ENCODE data around the gene RYR2.

The RYR2 gene

DNA sequence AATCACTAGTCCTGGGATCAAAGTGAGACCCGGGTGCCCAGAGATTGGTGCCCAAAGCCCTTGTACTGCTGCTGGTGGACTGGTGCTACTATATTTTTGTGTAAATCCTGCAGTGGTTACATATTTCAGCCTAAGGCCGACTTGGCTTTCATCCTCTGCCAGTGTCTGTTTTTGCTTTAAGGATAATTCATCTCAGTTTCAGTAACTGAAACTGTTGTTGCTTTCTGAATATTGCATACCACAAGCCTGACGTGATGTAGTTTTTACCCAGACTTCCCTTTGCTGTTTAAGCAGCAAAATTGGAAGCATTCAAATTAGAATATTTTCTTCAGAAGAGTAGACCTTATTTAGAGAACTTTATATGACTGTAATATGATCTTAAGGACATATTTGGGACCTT lies 341.8 kb downstream of the RYR2 start:
- DNase-seq, result no peak

DNA sequence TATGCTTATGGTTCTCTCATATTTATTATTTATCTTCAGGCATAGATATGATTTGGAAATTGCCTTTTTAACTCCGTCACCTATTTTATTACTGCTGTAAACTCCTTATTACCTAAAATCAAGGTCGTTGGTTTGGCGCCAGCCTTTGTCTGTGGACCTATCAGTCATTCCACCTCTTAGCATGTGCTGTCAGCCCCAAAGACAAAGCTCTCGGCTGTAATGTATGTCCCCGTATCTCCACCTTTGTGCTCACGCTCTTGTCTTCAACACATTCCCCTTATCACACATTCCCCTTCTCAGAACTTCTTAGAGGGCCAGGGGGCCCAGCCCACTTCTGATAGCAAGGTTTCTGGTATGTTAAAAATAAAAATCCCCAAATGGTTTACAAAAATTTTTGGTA lies 342.2 kb downstream of the RYR2 start:
- no peak for DNase-seq

DNA sequence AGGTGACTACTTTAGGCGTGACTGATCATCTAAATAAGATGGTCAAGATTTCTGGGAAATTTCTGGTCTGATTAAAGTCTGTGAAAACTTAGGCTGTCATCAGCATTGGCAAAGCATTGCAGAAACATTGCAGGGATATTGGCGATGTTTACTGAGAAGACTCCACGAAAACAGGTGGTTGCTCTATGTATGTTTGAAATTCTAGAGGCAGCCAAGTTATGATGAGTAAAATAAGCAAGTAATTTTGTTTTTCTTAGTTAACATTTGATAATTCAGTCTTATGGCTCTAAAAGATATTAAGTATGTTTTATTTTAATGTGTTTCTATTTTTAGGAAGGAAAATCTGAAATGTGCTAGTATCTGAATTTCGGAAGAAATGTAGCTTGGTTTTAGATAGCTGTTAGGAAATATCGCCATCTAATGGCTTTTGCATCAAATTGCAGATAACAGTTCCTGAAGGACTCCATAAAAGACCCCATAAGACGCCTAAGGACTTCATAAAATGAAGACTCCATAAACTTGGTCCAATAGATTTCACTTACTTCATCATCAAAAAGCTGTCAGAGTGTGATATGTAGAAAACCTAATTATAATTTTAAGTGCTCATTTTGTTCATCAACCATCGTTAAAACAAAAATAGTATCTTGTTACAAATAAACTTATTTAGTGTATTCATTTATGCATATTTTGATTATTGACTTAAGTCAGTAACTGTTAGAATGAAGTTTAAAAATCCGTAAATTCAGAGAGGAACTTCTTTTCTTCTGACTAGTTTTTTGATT lies 344.6 kb downstream of the RYR2 start:
- no peak for DNase-seq

DNA sequence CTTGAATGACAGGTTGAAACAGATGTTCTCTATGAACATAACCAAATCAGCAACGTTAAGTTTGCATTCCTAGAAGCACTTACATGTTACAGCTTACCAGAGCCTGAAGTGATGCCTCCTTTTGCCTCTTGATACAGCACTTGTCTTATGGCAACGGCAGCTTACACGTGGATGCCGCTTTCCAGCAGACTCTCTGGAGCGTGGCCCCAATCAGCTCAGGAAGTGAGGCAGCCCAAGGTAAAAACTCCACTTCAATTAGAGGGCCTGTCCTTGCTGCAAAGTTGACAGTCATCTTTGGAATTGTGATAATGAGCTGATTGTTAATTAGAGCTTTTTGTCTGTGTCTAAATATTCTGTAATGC lies 345.1 kb downstream of the RYR2 start:
- DNase-seq, result no peak

- no peak for DNase-seq
Observed at GRCh38 chr1:237390823-237391222, 348.8 kb downstream of the RYR2 start.

DNA sequence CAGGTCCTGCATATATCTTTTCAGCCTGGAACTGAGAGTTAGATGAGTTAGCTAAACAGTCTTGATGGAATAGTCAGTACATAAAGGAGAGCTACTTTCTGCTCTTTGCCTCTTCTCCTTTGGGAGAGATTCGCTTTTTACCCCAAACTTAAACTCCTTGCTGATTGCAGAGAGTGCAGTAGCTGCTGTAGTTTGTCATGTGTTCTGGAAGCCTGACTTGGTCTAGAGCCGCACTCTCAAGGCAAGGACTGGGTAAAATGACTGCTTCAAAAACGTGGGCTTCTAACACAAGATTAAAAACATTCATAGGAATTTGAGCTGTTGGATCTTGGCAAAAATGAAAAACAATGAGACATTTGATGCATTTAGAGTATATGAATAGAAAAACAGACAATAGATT lies 351.6 kb downstream of the RYR2 start:
- DNase-seq, result no peak

GRCh38 chr1:237394281-237394680 lies 352.3 kb downstream of the RYR2 start:
- DNase-seq, result no peak

GRCh38 chr1:237396426-237396825 lies 354.4 kb downstream of the RYR2 start:
- DNase-seq, result no peak

- DNase-seq, result no peak
Observed at GRCh38 chr1:237398751-237399150, 356.8 kb downstream of the RYR2 start.

DNA sequence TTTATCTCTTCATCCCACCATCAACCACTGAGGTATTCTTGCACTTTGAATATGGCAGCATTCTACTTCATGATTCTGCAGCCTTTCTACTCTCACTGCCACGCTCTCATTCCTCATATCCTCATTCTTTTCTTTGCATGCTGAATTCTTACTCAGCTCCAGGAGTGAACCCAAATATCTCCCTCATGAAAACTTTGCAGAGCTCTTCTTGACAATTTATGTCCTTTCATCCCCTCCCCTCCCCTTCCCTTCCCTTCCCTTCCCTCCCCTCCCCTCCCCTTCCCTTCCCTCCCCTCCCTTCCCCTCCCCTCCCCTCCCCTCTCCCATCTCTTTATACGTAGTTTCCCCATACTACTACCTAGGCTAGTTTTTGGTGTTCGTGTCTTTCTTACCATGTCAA lies 363.9 kb downstream of the RYR2 start:
- no peak for DNase-seq

DNA sequence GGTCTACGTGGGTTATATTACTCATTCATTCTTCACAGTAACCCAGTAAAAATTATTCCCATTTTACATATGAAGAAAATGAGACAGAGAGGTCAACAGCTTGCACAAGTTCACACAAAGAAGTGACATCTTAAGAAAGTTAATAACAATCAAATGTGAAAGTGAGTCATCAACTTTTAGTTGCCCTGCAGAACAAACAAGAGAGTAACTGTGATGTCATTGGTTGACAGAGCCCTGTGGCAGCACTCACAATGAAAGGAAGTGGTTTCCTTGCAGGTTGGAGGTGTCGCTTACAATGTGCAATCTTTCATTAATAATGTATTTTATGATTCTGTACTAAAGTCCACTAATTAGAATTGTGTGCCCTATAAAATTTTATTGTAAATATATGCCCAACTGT lies 369.6 kb downstream of the RYR2 start:
- no peak for DNase-seq

DNA sequence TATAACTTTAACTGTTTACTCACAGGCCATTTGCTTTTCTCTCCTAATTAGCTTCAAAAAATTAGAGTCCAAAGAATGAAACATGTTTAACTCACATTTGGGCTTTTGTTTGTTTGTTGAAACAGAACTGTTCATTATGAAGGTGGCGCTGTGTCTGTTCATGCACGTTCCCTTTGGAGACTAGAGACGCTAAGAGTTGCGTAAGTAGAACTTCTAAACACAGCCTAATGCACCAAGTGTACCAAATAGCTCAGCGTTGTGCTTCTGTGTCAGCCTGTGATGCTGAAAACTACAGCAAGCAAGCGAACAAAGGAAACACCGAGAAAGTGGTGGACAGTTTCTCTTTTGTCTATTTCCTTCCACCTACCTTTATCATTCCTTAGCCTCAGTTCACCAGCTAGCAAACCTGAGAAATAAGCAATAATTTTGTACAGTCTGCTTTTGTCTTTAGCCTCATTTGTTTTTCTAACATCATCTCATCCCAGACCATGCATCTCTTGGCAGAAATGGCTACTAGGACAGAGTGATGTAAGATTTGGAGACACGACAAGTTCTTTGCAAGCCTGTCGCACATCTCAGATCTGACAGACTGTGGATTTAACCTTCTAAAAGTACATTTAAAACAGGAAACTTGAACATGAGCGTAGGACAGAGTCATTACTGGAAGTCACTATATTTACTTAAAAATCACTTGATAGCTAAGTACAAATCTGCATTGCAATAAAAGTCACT lies 375.1 kb downstream of the RYR2 start:
- no peak for DNase-seq

DNA sequence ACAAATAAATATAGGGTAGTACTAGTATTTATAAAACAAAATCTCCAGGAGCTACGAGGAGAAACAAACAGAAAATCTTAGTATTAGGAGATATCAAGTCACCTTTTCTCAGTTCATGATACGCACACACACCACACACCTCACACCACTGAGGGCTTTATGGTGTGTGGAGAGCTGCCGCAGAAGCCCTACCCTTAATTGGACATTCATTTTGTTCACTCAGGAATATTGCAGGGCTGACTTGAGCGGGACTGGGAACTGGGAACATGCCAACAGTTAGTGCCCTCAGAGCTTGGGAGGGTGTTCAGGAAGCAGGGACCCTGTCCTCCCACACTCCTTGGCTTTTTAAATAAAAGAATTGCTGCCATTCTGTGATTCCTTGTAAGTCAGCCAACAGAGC lies 386.8 kb downstream of the RYR2 start:
- no peak for DNase-seq

GRCh38 chr1:237429252-237429651 lies 387.3 kb downstream of the RYR2 start:
- no peak for DNase-seq

- no peak for DNase-seq
Observed at GRCh38 chr1:237431448-237431847, 389.5 kb downstream of the RYR2 start.

DNA sequence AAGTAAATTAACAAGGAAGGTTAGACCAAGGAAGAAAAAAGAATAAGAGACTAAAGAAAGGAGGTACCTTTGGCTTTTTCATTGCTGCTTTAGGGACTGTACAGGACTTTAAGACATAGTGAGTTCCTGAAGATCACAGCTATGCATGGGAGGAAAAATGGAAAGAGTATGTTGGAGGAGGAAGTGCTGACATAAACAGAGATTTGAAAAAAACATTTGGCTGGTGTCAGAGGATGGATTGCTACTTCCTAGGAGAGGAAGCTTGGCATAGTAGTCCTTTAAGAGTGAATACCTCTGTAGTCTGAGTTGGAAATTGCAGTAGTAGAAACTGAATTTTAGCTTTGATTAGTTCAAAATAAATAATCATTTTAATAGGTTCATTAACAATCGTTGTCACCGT lies 398.4 kb downstream of the RYR2 start:
- no peak for DNase-seq

DNA sequence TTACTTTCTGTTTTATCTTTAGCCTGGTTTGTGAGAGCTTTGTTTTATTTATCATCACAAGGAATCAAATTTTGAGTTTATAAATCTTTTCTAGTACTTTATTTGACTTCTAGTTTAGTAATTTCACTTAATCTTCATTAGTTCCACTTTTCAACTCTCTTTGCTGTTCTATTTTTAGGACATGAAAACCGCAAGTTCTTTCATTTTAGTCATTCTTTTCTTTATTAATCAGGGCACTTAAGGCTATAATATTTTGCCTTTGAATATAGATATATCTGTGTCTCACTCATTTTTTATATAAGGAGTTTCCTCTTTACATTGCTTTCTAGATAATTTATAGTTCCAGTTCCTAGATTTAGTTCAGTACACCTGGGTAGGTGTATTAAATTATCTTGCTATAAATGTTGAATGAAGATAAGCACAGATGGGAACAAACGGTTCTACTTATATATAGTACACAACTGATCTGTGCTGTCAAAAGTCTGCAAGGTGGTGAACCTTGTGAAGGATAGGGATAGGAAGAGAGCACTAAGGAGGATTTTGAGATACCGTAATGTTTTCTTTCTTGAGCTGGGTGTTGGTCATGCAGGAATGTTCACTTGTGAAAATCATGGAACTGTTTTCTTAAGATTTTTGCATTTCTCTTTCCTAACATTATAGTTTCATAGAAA lies 402.3 kb downstream of the RYR2 start:
- no peak for DNase-seq

GRCh38 chr1:237448042-237448441 lies 406.1 kb downstream of the RYR2 start:
- DNase-seq, result no peak

DNA sequence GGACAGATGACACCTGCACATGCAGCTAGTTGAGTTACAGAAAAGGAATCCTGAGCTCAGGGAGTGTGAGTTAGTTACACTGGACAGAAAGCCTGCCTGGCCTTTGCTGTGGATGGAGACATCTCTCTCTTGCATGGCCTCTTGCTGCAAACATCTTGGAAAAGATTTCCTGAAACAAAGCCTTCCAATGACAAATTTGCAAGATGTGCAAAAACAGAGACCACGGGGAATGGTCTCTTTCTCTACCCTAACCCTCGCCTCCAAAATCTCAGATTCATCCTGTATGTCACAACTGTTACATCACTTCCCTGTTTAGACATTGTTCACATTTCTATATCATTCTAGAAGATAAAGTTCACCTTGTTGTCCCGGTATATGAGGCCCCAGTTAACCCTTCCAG lies 415.6 kb downstream of the RYR2 start:
- no peak for DNase-seq

DNA sequence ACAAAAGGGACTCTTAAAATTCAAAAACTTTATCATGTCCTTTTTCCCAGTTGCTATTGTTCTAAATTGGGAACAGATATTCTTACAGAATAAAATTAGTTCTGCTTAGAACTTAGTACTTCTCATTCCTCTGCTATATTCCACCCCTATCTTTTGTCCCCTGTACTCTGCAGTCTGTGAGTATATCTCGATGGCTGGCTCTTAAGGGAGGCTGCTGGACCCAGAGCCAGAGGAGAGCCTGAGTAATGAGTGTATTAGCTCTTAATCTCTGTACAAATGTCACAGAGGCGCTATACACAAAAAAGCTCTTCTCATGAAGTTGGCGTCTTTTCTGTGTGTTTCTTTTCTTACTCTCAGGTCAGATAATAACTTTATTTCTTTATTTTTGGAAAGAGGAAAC lies 425.3 kb downstream of the RYR2 start:
- DNase-seq, result no peak

- DNase-seq, result no peak
Observed at GRCh38 chr1:237470712-237471338, 428.8 kb downstream of the RYR2 start.

DNA sequence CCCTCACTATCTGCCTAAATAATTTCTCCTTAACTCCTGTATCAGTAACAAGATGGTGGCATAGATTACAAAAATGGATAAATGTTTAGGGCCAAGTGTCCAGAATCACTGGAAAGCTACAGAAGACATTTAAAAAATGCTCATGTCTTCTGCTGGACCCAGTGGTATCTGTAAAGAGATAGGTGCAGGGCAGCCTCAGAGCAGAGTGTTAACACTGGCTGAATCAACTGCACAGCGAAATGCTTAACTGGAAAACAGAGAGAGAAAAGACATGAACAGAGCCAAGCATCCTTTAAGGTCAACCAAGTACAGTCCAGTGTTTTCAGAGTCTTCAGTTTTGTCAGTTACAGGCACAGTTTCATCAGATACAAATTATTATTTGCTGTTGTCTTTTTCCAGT lies 429.4 kb downstream of the RYR2 start:
- DNase-seq, result no peak

GRCh38 chr1:237471956-237472355 lies 430.0 kb downstream of the RYR2 start:
- DNase-seq, result no peak

DNA sequence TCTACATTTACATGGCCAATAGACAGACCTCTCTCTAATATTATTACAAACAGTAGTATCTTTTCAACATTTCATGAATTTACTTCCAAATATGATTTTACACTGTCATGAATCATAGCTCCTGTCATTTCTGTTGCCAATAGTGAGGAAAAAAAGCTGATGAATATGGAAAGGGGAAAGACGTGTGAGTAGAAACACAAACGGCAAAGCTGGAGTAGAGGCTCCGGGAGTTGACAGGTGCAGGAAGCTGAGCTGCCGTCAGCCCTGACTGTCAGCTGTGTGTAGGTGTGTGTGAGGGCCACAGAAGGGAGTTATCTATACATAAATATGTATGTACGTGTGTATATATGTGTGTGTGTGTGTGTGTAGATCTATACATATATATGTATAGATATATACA lies 431.9 kb downstream of the RYR2 start:
- no peak for DNase-seq

Data from activated gamma-delta T cell treated with Interleukin-2 at 50 U/mL for 16 hours (primary cell).